ENCODE results near the gene KRT9. TPM values are rescaled to one million over a fixed set of nuclear protein-coding genes. Genes with fewer than 3 reads are reported as not detected.

KRT9 gene
- total RNA-seq, 2 experiments from 2014 or later: not detected

DNA sequence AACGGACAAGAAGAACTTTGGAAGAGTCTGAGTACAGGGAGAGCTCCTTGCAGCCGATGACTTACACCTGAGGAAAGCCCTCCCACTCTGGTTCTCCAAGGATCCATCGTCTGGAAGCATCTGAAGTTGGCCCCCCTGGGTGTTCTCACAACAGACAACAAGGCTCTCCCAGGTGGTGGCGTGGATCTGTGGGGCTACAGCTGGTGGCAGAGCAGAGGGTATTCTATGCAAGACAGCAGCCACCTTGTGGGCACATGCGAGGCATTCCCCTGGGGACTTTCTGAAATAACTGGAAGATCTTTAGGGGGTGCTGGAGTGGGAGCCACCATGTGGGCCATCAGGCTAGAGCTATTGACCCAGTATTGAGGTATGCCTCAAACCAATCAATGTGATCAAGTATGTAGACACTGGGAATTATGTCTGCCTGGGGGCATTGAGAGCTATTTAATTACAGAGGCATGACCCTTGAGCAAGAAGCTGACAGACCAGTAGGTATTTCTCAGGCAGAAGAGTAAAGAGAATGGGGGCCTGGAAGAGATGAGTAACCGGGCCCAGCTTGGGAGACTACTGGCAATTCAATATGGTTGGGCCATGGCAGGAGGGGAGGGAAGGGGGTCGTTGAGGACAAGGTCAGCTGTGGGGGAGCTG lies 36.8 kb downstream of the KRT9 start:
- ChIA-PET POLR2A (no interaction called here), CTCF (interaction anchor here (1.8 kb wide), 1 partner anchor 14 kb away, joined by 6 read pairs; no protein-coding TSS in a partner anchor)
- DNase-seq: no peak
- Mint-ChIP-seq H3K36me3 (ENCODE audit: low read depth) (no peaks in the 10 kb centered on the region), H3K27ac (no peak overlapping the region), H3K4me1 (ENCODE audit: low read depth) (no peaks in the 10 kb centered on the region), H3K9me3 (no peaks in the 10 kb centered on the region), H3K4me3 (no peak overlapping the region), H3K27me3 (peaks cover 50% of the 10 kb centered on the region)
- H3K27ac ChIP-seq (ENCODE audit: low read depth in 1 of 2, low read length in 2 of 2): no peak overlapping the region
- no peaks in the 10 kb centered on the region for H3K9me3 ChIP-seq (ENCODE audit: control insufficient read depth in 1 of 2, insufficient read depth in 1 of 2, low read length in 2 of 2)
- H3K36me3 ChIP-seq (ENCODE audit: insufficient read depth, low read length): no peaks in the 10 kb centered on the region
- no peak for ATAC-seq (ENCODE audit: poor library complexity)
- no peak overlapping the region for H3K4me3 ChIP-seq (ENCODE audit: low read length)
- TF ChIP-seq, protein P1, sequence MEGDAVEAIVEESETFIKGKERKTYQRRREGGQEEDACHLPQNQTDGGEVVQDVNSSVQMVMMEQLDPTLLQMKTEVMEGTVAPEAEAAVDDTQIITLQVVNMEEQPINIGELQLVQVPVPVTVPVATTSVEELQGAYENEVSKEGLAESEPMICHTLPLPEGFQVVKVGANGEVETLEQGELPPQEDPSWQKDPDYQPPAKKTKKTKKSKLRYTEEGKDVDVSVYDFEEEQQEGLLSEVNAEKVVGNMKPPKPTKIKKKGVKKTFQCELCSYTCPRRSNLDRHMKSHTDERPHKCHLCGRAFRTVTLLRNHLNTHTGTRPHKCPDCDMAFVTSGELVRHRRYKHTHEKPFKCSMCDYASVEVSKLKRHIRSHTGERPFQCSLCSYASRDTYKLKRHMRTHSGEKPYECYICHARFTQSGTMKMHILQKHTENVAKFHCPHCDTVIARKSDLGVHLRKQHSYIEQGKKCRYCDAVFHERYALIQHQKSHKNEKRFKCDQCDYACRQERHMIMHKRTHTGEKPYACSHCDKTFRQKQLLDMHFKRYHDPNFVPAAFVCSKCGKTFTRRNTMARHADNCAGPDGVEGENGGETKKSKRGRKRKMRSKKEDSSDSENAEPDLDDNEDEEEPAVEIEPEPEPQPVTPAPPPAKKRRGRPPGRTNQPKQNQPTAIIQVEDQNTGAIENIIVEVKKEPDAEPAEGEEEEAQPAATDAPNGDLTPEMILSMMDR (IDR thresholded peaks at IDR 0.05): no peak
- intact Hi-C loops (cut with DNase I, micrococcal nuclease): no loop called here
- no peaks in the 10 kb centered on the region for H3K4me1 ChIP-seq (ENCODE audit: insufficient read depth, low read length)
- peaks cover 10 to 19% of the 10 kb centered on the region in 2 experiments for H3K27me3 ChIP-seq (ENCODE audit: control insufficient read depth in 1 of 2, insufficient read depth in 2 of 2, low read length in 2 of 2)

DNA sequence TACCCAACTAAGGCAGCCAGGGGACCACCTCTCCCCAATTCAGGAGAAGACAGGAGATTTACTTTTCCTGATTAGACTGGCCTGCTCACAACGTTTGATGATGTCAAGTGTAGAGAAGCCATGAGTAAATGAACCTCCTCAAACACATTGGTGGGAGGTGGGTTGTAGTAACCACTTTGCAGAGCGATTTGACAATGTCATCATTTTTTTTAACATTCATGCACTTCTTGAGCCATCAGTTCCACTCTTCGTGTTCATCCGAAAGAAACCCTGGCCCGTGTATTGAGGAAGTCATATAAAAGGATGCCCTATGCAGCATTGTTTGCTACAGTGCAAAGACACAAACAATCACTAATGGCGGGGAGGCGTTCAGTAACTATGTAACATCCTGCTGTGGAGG lies 38.2 kb downstream of the KRT9 start:
- no peak for ATAC-seq (ENCODE audit: poor library complexity)
- Histone ChIP-seq H3K9me3 (ENCODE audit: control insufficient read depth in 1 of 2, insufficient read depth in 1 of 2, low read length in 2 of 2) (no peaks in the 10 kb centered on the region), H3K36me3 (ENCODE audit: insufficient read depth, low read length) (no peaks in the 10 kb centered on the region), H3K27ac (ENCODE audit: low read depth in 1 of 2, low read length in 2 of 2) (no peak overlapping the region), H3K4me3 (ENCODE audit: low read length) (no peak overlapping the region), H3K4me1 (ENCODE audit: insufficient read depth, low read length) (peaks cover 2% of the 10 kb centered on the region), H3K27me3 (ENCODE audit: control insufficient read depth in 1 of 2, insufficient read depth in 2 of 2, low read length in 2 of 2) (peaks cover 23 to 26% of the 10 kb centered on the region in 2 experiments)
- H3K36me3 Mint-ChIP-seq (ENCODE audit: low read depth): no peaks in the 10 kb centered on the region
- H3K4me3 Mint-ChIP-seq: no peak overlapping the region
- TF ChIP-seq, protein P1 (IDR thresholded peaks at IDR 0.05): no peak
- ChIA-PET POLR2A (no interaction called here), CTCF (no interaction called here)
- H3K4me1 Mint-ChIP-seq (ENCODE audit: low read depth): peaks cover 7% of the 10 kb centered on the region
- intact Hi-C loops (cut with DNase I, micrococcal nuclease): no loop called here
- no peak overlapping the region for H3K27ac Mint-ChIP-seq
- H3K27me3 Mint-ChIP-seq: peaks cover 64% of the 10 kb centered on the region
- no peak for DNase-seq
- H3K9me3 Mint-ChIP-seq: no peaks in the 10 kb centered on the region

DNA sequence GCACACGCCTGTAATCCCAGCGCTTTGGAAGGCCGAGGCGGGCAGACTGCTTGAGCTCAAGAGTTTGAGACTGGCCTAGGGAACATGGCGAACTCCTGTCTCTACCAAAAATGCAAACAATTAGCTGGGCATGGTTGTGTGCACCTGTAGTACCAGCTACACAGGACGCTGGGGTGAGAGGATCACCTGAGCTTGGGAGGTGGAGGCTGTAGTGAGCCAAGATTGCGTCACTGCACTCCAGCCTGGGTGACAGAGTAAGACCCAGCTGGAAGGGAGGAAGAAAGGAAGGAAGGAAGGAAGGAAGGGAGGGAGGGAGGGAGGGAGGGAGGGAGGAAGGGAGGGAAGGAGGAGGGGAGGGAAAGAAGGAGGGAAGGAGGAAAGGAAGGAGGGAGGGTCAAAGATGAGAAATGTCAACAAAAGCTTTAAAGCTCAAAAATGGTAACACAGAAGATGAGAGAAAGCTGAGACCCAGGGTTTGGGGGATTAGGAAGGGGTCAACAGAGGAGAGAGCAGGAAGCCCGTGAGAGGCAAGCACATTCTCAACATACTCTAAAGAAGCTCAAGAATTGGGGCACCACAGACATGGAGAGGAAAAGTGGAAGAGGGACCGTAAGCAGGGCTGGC lies 38.8 kb downstream of the KRT9 start:
- H3K27me3 Mint-ChIP-seq: peaks cover 69% of the 10 kb centered on the region
- intact Hi-C loops (cut with DNase I, micrococcal nuclease): no loop called here

More for the DNA sequence above, 38.8 kb downstream of the KRT9 start:
- H3K4me1 ChIP-seq (ENCODE audit: insufficient read depth, low read length): peaks cover 7% of the 10 kb centered on the region
- ATAC-seq (ENCODE audit: poor library complexity) (no peak), DNase-seq (no peak)
- no peaks in the 10 kb centered on the region for H3K36me3 ChIP-seq (ENCODE audit: insufficient read depth, low read length)
- H3K27me3 ChIP-seq (ENCODE audit: control insufficient read depth in 1 of 2, insufficient read depth in 2 of 2, low read length in 2 of 2): peaks cover 29 to 31% of the 10 kb centered on the region in 2 experiments
- no peak overlapping the region for H3K27ac Mint-ChIP-seq
- POLR2A ChIA-PET: no interaction called here
- no peak overlapping the region for H3K27ac ChIP-seq (ENCODE audit: low read depth in 1 of 2, low read length in 2 of 2)
- no peak overlapping the region for H3K4me3 ChIP-seq (ENCODE audit: low read length)
- H3K36me3 Mint-ChIP-seq (ENCODE audit: low read depth): no peaks in the 10 kb centered on the region
- no peaks in the 10 kb centered on the region for H3K9me3 Mint-ChIP-seq
- TF ChIP-seq, protein P1 (IDR thresholded peaks at IDR 0.05): no peak
- H3K9me3 ChIP-seq (ENCODE audit: control insufficient read depth in 1 of 2, insufficient read depth in 1 of 2, low read length in 2 of 2): peaks cover 0 to 3% of the 10 kb centered on the region in 2 experiments
- peaks cover 11% of the 10 kb centered on the region for H3K4me1 Mint-ChIP-seq (ENCODE audit: low read depth)
- CTCF ChIA-PET: no interaction called here
- no peak overlapping the region for H3K4me3 Mint-ChIP-seq
